Effector CD8-positive, alpha-beta T cell (primary cell): Measurements from ENCODE around the gene CRB3.
A peak's percentile ranks its signal among the peaks of the same experiment; 100 is the strongest.
"Not testable (repeated sequence)": the region's sequence is repeated elsewhere in the genome, so short reads cannot be mapped to it uniquely, and the experiment has no call there.

Experiments used
- DNase-seq: peaks from one replicate; lab custom pipeline; 2025; lab: John Stamatoyannopoulos, UW
- total RNA-seq, 4 experiments: gene quantifications; one replicate each; lab custom pipeline; 2026; lab: John Stamatoyannopoulos, UW

Gene CRB3, protein sequence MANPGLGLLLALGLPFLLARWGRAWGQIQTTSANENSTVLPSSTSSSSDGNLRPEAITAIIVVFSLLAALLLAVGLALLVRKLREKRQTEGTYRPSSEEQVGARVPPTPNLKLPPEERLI
- 0.72 to 3.9 (median 1.4) reads per million in 4 experiments for total RNA-seq

DNA sequence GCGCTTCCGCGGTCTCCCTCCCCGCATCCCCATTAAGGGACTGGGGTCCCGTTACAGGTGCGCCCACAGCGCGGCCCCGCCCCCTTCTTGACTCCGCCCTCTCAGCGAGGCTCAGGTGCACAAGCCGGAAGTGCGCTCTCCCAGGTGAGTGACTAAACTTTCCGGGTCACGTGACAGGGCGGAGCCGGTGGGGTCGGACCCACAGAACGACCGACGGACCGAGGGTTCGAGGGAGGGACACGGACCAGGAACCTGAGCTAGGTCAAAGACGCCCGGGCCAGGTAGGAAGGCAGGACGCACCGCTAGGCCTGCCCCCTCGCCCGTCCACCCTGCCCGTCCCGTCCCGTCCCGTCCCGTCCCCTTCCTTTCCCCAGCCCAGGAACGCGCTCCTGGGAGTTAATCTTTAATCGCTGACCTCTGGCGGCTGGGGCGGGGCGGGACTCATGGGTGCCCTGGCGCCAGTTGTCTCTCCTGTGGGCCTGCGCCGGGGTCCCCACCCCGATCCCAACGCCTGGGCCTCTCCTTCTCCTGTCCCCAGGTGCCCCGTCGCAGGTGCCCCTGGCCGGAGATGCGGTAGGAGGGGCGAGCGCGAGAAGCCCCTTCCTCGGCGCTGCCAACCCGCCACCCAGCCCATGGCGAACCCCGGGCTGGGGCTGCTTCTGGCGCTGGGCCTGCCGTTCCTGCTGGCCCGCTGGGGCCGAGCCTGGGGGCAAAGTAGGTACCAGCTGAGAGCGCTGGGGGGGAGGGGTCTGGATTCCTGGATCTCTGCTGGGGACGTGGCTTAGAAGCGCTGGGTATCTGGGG is at the start of gene CRB3:
Gene CRB3, plus strand, starts transcription at position 202 of the 804 bp plus-strand sequence. Its CDS starts 431 bp downstream, at position 633.
- peak; percentile 41 for DNase-seq

DNA sequence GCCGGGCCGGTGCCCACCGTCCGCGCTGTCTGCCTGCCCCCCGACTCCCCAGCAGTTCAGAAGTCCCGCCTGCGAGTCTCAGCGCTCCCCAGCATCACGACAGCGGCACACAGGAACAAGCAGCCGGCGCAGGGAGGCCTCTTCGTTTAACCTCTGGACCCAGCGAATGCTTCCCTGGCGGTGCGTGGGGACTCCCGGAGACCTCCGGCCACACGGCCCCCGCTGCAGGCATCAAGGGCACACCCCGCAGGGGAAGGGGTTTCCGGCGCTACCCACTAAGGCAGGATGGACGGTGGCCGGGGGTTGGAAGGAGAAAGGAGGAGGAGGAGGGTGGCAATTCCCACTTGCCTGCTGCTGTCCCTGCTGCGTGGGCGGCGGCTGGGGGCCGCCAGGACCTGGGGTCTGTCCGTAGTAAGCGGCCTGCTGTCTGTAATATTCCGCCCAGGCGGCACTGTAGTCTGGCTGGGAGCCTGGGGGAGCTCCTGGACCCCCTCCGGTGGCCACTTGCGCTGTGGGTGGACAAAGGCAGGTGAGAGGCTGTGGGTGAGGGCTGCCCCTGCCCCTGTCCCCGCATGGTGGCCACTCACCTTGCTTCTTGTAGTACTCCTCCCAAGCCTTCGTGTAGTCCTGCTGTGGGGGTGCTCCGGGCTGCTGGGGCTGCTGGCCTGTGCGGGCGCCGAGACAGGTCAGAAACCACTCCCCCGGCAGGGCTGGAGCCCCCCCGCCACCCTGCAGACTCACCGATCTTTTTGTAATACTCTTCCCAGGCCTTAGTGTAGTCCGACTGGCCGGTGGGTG is 49.1 kb upstream of the CRB3 start:
- no peak for DNase-seq

DNA sequence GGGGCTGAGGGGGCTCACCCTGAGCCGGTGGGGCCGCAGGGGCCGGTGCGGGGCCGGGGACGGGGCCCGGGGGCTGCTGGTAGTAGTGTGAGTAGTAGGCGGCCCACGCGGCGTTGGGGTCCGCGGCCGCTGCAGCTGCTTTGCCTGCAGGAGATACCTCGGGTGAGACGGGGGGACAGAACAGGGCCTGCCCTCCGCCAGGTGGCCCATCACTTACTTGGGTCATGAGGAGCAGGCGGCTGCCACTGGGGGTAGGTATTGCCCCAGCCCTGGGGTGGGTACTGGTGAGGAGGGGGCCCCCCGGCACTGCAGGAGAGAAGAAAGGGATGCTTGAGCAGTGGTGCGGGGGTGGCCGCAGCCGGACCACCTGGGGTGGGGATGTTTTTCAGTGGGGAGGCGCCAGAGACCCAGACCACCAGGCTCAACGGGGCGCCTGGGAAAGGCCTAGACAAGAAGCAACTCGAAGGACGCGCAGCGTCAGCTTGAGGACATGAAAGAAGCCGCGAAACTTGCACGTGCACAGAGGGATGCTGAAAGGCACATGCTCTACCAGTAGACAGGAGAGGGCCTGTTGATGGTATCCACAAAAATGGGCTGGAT is 48.4 kb upstream of the CRB3 start:
- no peak for DNase-seq

DNA sequence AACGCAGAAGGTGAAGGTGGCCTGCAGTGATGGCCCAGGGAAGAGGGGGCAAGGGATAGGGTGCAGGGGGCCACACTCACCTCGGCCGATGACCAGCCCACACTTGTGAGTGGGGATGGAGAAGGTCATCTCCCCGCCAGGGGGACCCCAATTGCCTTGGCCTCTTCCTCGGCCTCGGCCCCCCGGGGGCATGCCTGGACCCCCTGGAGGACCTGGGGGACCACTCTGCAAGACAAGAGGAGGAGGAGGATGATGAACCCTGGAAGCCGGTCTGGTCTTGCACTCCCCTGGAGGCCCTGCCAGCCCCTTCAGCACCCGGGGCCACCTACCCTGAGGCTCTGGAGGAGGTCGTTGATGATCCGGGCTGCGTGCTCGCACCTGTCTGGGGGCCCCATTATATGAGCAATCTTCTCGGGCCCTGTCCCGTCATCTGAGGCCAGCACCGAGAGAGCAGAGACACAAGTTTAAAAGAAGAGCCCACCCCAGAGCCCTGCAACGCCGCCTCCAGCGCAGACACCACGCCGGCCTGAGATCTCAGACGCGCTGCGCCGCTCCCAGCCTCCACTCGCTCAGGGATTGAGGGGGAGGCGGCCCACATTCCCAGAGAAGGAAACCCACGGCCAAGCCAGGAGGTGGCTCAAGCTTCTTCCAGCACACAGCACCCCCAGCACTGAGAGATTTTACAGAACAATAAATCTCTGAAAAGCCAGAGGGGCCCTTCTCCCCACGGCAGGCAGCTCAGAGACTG is 47.2 kb upstream of the CRB3 start:
- no peak for DNase-seq

DNA sequence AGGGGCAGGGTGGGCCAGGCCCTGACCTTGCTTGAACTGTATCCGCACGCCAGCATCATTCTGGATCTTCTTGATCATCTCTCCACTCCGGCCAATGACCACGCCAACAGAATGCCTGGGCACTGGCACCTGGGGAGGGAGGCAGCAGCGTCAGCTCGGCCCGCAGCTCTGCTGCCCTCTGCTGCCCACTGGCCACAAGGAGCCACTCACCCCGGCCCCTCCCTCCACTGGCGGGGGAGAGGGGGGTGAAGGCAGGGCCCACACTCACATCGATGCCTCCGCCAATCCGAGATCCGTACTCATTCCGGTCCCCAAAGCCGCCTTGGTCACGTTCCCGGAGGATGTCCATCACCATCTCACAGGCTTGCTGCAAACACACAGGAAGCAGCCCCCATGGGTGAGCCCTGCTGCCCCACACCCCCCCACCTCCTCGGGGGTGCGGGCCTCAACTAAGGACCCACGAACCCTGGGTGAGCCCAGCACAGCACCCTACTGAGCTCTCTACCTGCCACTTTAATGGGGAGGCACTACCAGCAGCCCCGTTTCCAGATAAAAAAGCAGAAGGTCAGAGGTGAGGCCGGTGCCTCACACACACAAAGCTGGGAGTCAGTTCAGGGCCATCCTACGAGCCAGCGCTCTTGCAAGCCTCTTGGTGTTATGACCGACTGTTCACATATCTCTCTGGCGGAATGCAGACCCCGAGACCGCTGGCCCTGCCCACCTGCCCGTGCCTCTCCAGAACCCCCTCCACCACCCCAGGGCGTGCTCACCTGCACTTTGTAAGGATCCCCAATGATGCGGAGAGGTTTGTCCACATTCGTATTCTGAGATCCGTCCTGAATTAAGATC is 46.1 kb upstream of the CRB3 start:
- DNase-seq: no peak

DNA sequence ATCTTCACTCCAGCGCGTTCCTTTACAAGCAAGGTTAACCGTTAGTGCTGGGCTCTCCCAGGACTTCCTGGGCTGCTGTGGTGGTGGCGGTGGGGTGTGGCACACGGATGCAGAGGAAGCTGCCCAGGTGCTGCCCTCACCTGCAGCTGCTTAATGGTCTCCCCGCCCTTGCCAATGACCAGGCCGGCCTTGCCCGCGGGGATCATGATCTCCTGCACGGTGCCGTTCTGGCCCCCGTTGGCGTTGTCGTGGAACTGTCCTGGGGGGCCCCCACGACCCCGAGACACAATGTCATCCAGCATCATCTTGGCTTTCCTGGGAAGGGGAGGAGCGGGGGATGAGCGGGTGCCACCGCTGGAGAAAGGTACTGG is 45.5 kb upstream of the CRB3 start:
- DNase-seq: no peak

DNA sequence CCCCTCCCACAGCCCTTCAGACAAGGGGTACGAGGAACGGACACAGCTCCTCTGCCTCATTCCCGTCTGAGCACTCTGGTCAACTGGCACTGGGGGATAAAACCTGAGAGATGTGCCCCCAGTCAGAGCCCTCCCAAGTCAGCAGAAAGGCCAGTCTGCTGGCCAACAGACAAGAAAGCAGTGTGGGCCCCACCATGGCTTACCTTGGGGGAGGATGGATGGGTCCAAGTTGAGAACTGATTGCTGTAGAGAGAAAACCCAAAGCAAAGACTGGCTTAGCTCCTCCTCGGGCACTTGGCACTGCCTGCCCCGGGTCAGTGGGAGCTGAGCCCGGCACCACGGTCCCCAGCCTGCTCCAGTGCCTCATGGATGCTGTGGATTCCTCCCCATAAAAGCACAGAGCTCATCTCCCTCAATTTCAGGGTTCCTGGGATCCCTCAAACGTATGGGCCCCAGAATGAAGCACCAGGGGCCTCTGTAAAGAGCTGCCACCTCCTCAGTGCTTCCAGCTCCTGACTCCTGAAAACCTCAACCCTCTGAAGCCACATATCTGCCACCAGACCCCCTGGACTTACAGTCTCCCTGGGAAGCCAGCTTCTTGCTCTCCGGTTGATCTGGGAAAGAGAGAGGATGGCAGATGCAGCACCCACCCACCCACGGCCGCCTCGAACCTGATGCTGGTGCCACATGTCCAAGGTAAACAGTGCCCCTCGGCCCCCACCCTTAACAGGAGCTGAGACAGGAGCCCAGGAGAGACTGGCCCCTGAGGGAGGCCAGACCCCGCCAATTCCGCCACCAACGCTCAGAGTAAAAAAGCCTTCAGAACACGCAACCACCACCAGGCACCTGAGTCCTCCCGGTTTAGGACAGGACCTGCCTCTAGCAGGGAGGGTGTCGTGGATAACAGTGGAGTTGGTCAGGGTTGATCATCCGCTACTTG is 42.7 kb upstream of the CRB3 start:
- DNase-seq: no peak

DNA sequence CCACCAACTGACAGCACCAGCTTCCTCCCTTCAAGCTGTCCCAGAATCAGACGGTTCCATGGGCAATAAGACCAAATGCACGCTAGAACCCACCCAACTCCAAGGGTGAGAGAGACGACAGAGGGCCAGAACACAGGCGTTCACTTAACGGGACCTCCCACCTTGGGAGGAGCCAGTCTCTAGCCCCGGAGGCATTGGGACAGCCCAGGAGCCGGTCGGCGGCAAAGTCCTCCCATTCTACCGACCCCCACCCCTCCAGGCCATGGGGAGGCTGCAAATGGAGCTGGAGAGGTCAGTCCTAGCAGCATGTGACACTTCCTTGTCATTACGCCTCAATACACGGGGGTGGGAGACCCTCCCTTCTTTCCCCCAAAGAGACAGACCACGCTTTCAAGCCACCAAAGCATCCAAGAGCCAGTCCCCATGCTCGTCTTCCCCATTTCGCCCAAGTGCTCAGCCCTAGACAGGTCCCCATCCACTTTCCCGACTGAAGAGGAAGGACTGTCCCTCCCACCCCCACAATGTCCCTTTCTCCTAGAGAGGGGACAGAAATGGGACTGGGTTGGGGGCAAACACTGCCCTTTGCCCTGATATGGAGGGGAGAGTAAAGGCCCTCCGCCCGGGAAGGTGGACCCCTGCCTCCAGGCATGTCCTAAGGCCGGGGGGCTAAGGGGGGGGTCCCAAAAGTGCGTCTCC is 40.4 kb upstream of the CRB3 start:
- no peak for DNase-seq

DNA sequence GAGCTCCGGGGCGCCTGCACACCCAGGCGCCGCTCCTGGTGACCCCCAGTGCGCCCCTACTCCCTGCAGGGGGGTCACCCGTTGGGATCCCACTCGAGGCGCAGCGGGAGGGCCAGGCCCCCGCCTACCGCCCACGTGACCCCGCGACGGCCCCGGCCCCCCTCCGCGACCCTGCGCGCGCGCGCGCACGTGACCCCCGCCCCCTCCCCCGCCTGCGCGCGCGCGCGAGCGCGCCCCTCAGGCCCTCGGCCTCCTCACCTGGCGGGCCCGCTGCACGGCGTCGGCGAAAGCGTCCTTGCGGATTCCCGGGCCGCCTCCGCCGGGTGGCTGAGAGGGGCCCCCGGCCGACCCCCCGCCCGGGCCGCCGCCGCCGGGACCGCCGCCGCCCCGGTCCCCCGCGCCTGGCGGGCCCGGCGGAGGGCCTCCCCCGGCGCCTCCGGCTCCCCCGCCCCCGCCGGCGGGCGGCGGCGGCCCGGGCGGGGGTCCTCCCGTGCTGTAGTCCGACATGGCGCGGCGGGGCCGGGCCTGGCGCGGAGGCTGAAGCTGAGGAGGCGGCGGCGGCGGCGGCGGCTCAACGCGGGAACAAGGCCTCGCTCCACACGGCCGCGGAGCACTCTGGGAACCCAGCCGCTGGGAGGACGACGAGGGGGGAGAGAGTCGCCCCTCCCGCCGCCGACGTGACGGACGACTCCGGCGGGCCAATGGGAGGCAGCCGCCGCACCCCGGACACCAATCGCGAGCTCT is 39.7 kb upstream of the CRB3 start, which contains the start of gene KHSRP:
Gene KHSRP, minus strand, starts transcription at position 617 of the 744 bp plus-strand sequence. Its CDS starts 110 bp downstream, at position 507.
- peak; percentile 25 for DNase-seq

DNA sequence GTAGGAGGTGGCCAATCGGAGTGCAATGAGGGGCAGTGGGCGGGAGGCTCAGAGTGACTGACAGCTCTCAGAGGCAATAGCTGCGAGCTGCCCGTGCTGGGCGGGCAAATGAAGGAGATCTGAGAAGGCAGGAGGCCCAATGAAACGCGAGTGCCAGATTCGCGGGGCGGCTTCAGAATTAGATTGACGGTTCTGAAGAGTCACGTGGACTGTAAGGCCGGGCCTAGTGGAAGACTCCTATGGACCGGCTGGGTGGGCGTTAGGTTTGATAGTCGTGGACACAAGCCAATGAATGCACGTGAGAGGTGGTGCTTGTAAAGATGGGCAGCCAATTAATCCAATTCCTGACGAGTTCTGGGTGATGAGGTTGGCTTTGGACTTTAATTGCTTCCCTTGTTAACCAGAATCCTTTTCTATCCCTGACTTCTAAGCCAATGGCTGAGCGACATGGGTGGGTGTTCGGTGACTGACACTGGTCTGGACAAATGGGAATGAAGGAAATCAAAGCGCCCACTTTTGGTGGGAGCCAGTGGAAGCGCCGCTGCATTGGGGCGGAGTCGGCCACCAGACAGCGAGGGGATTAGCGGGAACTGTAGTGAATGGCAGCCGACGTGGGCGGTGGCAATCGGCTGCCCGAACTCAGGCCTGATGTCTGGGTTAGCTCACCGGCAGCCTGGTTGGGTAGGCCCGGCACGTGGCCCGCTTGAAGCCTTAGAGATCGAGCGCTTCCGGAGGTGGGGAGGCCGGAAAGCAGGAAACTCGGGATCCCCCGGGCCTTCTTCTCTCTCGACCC is 38.9 kb upstream of the CRB3 start:
- DNase-seq: peak; percentile 97

DNA sequence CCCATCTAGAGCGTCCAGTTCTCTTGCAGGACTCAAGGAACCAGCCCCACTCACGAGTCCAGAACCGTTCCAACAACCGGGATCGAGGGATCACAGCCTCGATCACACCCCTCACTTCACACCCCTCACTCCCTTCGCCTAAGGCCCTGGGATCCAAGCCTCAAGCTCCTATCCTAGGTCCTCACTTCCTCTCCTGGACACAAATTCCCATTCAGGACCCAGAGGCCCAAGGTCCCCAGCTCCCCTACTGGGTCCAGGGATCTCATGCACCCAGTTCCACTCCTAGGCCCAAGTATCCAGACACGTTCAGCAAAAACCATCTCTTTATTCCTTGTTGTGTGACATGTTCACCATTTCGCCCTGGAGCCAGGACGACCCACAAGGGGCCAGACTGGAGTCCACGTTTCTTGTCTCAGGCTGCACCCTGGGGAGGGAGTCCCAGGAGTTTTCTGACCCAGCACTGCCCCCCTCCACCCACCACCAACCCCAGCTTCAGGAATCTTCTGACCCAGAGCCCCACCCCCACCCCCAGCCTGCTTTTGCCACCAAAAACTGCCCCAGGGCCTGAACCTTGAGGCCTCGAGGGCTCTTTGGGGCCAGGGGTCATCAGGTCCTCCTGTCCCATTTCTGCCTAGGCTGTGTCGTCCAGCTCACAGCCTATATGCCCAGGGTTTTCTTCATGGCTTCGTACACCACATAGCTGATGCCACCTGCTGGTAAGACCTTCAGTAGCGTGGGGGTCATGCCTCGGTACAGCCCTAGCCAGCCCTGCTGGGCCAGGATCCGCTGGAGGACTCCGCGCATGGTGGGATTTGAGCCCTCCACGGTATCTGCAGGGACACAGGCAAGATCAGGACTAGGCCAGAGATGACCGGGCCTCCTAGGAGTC is 38.1 kb upstream of the CRB3 start:
- no peak for DNase-seq

DNA sequence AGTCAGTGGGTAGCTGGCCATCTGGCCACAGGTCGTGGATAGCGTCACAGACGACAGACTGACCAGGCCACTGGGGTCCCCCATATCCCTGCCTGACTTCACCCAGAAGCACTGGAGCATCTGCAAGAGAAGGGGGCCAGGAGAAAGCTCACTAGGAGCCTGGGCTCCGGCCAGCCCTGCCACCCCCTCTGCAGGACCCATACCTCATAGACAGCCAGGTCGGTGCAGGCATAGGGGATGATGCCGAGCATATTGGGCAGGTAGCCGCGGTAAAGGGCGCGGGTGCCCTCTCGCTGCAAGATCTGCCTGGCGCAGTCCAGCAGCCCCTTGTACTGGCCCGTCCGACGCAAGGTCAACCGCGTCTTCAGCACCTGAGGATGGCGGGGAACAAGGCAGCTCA is 36.9 kb upstream of the CRB3 start:
- no peak for DNase-seq

DNA sequence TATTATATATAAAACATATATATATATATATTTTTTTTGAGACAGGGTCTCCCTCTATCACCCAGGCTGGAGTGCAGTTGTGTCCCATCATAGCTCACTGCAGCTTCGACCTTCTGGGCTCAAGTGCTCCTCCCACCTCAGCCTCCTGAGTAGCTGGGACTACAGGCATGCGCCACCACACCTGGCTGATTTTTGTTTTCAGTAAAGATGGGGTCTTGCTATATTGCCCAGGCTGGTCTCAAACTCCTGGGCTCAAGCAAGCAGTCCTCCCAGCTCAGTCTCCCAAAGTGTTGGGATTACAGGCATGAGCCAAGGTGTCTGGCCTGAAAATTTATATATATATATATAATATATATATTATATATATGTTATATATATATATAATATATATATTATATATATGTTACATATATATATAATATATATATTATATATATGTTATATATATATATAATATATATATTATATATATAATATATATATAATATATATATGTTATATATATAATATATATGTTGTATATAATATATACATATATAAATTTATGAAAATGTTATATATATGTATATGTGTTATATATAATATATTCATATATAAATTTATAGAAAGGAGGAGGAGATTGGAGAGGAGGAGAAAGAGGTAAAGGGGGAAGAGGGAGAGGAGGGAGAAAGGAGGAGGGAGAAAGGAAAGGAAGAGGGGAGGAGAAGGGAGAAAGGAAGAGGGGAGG is 35.2 kb upstream of the CRB3 start:
- DNase-seq: not testable (repeated sequence)

DNA sequence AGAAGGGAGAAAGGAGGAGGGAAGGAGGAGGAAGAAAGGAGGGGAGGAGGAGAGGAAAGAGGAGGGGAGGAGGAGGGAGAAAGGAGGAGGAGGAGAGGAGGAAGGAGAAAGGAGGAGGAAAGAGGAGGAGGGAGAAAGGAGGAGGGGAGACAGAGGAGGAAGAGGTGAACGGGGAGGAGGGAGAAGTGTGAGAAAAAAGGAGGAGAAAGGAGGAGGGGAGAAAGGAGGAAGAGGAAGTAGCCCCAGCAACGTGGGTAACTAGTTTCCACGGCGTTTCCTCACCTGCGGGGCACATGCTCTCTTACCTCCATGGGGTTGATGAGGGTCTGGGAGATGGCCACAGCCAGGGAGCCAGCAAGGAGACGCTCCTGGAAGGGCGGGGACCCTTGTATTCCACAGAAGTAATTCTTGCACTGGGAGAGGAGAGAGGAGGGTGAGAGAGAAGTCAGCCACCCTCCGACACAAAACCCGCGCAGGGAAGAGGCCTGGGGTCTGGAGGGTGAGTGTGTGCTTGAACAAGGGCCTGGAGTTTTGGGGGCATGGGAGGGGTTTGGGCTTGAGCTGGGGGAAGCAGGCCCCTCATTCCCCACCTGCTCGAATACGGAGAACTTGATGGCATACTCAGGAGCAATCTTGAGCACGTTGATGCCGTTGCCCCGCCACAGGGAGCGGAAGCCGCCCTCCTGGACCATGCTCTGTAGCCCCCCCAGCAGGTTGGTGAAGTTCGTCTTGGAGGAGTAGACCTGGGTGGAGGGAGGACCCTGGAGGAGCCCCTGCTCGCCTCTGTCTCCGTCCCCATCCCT is 34.5 kb upstream of the CRB3 start:
- DNase-seq: no peak

DNA sequence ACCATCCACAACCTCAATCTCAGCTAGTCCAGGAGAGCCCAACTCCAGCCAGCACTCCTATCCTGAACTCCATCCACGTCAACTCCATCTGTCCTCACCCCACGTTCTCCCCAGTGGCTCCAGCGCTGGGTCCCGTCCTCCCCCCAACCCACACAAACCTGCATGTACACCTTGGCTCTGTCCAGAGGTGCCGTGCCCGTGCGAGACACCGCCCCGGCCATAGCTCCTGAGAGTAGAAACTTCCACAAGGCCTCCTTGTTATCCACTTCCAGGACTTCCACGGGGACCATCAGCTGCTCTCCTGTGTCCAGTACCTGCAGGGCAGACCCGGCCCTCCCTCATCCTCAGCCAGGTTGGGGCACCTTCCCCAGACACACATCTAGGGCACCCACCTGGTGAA is 32.2 kb upstream of the CRB3 start:
- no peak for DNase-seq
